ENCODE measurements around the gene MYH7. TPM values are rescaled to one million over a fixed set of nuclear protein-coding genes. Genes with fewer than 3 reads are reported as not detected.
"Not testable (repeated sequence)": the region's sequence is repeated elsewhere in the genome, so short reads cannot be mapped to it uniquely, and the experiment has no call there.

Gene MYH7
- total RNA-seq, 1 donor from 2014 or later = 0.41 TPM

- no peak for FAIRE-seq
- DNase-seq (ENCODE audit: low spot score in 2 of 2) = no peak
Measured at GRCh38 chr14:23409966-23410635, 25.4 kb downstream of the MYH7 start.

DNA sequence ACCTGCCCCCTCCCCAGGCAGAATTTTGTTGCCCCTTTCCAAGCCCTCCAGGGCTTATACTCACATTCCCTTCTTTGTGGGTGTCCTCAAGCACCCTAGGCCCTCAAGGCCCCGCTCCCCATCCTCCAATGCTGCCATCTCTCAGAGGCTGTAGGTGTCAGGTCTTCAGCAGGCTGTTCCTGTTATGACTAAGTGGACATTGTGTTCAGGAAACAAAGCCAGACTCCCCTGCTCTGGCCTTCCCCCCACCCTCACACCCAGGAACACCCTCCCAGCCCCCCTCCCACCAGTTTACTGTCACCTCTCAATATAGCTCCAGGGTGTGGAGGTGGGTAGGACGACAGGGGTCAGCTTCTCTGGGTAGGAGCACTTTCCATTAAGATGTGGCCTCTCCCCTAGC, 26.0 kb downstream of the MYH7 start:
- no peak for FAIRE-seq
- DNase-seq (ENCODE audit: low spot score in 2 of 2) = no peak

- FAIRE-seq = no peak
- no peak for DNase-seq (ENCODE audit: low spot score in 2 of 2)
Measured at GRCh38 chr14:23408307-23408630, 27.2 kb downstream of the MYH7 start.

DNA sequence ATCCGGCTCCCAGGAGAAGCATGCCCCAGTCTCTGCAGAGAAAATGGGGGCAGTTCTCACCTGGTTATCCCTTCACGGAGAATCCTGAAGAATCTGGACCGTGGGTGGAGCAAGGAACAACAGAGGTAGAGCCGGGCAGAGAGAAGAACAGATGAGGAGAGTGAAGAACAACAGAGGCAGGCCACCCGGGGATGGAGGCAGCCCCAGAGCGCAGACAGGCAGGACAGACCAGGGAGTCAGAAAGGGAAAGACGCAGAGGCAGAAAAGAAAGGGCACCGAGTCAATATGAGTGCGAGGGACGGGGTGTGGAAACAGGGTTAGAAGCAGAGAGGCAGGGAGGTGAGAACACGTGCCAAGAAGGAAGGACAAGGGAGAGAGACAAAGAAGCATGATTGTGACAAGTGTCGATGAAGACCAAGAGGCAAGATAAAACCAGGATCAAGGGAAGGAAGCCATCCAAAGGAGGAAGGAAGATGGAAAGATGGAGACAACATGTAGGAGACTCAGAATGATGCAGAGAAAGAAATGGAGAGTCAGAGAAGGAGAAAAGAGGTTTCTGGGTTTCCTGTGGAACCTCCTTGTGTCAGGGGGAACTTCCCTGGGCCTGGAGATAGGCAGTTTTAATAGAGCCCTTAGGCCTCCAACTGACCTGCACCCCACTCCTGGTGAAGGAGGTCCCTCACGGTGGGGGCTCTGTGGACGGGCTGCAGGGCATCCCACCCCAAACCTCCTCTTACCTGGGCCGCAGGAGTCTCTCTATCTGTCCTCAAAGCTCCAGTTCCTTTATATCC, 27.7 kb downstream of the MYH7 start, which contains the start of gene MYH6:
TSS of gene MYH6 (minus strand) at position 758 of the 791 bp plus-strand sequence. CDS start 1,050 bp downstream, outside the sequence.
- FAIRE-seq (no peak), DNase-seq (ENCODE audit: low spot score in 2 of 2) (no peak)

DNA sequence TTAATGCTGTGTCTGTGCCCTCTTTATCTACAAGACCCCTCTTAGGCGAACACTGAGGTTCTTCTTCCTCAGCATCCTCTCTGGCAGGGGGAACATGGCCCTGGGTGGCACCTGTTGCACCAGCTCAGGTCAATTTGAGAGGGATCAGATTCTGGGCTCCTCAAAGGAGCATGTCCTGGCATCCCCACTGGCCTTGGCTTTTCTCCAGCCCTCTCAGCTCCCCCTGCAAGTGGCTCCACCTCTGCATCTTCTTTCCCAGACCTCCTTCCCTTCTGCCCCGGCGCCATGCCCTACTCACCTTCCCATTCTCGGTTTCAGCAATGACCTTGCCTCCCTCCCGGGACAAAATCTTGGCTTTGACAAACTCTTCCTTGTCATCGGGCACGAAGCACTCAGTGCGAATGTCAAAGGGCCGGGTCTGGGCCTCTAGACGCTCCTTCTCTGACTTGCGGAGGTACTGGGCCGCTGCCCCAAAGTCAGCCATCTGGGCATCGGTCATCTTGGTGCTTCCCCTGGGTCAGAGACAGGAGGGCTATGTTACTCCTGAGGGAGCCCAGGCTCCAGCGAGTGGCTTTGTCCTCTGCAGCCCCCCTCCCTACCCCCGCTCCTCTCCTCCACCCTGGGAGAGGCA, 28.6 kb downstream of the MYH7 start:
- DNase-seq (ENCODE audit: low spot score in 2 of 2) (no peak), FAIRE-seq (no peak)

- DNase-seq (ENCODE audit: low spot score in 2 of 2) (no peak), FAIRE-seq (no peak)
Measured at GRCh38 chr14:23406244-23406643, 29.2 kb downstream of the MYH7 start.

GRCh38 chr14:23405516-23406025, 29.9 kb downstream of the MYH7 start:
- DNase-seq (ENCODE audit: low spot score in 2 of 2) (no peak), FAIRE-seq (no peak)

GRCh38 chr14:23405096-23405495, 30.4 kb downstream of the MYH7 start:
- FAIRE-seq (no peak), DNase-seq (ENCODE audit: low spot score in 2 of 2) (no peak)

DNA sequence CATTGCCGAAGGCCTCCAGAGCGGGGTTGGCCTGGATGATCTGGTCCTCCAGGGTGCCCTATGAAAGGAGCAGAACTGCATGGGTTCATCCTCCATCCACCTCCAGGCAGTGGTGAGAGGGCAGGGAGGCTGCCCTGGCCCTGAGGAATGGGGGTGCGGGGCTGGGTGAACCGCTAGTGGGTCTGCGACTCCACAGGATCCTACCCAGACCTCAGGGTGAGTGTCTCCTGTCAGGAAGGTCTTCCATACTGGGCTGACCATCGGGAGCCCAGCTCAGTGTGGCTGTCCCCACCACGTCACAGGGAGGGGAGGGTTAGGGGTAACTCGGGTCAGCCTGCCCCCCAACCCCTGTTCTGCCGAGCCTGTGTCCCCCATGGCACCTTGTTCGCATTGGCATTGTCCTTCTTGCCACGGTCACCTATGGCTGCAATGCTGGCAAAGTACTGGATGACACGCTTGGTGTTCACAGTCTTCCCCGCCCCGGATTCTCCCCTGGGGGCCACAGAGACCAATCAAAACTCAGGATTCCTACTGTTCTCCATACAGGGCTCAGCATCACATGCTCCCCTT, 31.0 kb downstream of the MYH7 start:
- FAIRE-seq = no peak
- no peak for DNase-seq (ENCODE audit: low spot score in 2 of 2)

DNA sequence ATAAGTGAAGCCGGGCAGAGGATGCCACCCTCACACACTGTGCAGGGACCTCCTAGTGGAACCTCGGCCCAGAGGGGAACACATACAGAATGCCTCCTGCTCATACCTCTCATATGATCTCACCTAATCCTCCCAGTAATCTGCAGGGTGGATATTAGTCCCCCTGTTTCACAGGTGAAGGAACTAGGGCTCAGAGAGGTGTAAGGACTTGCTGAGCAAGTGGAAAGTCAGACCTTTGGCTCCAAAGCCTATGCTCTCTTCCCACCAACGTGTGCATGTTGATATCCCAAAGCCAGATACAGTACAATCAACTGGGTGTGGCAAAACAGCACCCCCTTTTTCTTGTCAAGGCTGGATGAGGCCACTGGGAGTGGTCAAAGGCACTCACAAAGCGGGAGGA, 31.6 kb downstream of the MYH7 start:
- FAIRE-seq (no peak), DNase-seq (ENCODE audit: low spot score in 2 of 2) (no peak)

DNA sequence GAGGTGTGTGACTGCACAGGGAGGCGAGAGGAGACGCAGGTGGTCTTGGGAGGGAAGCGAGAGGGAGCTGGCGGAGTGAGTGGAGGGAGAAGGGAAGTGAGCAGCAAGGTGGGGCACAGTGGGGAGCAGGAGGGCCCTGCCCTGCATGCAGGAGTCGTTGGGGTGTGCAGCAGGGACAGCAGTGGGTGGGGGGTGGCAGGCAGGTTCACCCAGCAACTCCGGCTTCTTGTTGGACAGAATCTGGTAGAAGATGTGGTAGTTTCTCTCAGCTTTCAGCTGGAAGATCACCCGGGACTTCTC, 32.4 kb downstream of the MYH7 start:
- DNase-seq (ENCODE audit: low spot score in 2 of 2) (no peak), FAIRE-seq (no peak)

GRCh38 chr14:23402296-23403138, 32.9 kb downstream of the MYH7 start:
- no peak for FAIRE-seq

DNA sequence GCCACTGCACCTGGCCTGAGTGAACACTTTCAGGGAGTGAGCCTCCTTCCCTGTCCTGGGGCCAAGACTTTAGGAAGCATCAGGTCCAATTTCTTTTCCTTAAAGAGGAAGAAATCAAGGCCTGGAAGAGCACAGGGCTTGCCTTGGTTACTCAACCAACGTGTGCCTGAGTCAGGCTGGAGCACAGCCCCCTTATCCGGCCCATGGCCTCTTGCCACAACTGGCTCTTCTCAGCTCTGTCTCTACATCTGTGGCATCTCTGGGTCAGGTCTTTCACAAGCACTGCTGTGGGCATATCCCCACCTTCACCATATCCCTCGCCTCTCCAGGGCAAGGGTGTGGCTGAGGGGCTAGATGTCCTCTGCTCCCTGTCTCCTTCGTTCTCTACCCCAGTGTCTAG, 34.2 kb downstream of the MYH7 start:
- DNase-seq (ENCODE audit: low spot score in 2 of 2) (no peak), FAIRE-seq (no peak)

More at GRCh38 chr14:23402296-23403138, 32.9 kb downstream of the MYH7 start:
- no peak for DNase-seq (ENCODE audit: low spot score in 2 of 2)

DNA sequence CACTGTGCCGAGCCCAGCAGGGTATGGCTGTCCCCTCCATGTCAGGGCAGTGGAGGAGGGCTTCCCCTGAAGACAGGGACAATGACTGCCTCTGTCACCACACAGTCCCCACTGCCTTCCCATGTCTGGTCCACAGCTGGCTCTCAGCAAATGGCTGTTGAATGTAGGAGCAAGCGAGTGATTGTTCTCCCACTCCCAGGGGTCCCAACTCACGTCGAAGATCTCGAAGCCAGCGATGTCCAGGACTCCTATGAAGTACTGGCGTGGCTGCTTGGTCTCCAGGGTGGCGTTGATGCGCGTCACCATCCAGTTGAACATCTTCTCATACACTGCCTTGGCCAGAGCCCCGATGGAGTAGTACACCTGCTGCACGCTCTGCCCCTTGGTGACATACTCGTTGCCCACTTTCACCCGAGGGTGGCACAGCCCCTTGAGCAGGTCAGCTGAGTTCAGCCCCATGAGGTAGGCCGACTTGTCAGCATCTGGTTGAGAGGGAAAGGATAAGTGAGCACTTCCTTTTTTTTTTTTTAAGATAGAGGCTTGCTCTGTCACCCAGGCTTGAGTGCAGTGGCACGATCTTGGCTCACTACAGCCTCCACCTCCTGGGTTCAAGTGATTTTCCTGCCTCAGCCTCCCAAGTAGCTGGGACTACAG, 34.8 kb downstream of the MYH7 start:
- not testable (repeated sequence) for DNase-seq (ENCODE audit: low spot score in 2 of 2); FAIRE-seq

DNA sequence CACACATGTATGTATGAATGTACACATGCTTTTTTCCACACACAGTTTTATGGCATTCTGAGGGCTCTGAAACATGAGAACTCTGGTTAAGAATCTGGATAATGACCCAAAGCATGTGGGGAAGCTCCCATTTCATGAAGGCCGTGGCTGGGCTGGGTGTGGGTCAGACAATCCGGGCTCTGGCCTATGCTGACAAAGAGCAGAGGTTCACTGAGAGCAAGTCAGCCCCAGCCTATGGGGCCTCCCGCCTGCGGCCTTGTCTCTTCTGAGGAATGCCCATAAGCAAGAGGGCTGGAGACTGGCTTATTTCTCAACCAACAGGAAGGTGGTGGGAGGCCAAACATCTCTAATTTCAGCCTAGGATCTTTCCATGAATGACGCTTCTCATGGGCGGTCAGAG, 35.9 kb downstream of the MYH7 start:
- FAIRE-seq (no peak), DNase-seq (ENCODE audit: low spot score in 2 of 2) (no peak)

DNA sequence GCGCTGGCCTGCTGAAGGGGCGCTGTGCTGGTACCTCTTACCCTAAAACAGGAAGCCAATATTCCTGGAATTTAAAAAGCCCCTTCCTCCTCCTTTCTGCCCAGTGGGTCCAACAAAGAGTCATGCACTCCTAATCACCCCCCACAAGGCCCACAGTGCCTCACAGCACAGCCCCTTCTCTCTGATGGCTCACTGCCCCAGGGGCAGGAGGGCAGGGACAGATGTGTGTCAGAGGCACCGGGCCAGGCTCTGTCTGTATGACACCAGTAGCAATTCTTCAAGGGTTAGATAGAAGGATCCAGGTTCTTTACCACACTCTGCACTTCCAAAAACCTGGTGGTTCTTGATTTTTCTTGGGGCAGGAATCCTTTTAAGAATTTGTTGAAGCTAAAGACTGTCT, 36.3 kb downstream of the MYH7 start:
- FAIRE-seq (no peak), DNase-seq (ENCODE audit: low spot score in 2 of 2) (no peak)

- DNase-seq (ENCODE audit: low spot score in 2 of 2) (no peak), FAIRE-seq (no peak)
Measured at GRCh38 chr14:23398348-23398747, 37.1 kb downstream of the MYH7 start.

DNA sequence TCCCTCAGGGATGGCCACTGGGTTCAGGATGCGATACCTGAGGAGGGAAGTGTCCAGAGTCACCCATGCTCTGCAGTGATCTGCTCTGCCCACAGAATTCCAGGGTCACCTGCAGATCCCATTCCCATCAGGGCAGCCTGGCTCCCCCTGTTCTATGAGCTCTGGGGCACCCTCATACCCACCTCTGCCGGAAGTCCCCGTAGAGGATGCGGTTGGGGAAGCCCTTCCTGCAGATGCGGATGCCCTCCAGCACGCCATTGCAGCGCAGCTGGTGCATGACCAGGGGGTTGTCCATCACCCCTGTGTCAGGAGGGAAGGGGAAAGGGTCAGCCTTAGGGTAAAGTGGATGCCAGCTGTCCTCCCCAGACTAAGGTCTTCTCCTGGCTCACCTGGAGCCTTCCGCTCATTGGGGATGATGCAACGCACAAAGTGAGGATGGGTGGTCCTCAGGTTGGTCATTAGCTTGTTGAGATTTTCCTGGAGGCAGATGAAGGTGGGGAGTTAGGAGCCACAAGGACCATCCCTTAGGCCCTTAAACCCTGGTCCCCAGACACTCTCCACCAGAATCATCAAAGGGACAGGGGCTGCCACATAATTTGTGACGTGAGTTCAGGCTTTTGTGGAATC, 38.6 kb downstream of the MYH7 start:
- FAIRE-seq (no peak), DNase-seq (ENCODE audit: low spot score in 2 of 2) (no peak)

GRCh38 chr14:23396126-23396525, 39.3 kb downstream of the MYH7 start:
- FAIRE-seq = no peak

More at GRCh38 chr14:23396126-23396525, 39.3 kb downstream of the MYH7 start:
- no peak for DNase-seq (ENCODE audit: low spot score in 2 of 2)

Measured in frontal cortex (tissue), 4 donors.